GM18907 (cell line): ENCODE data around the gene USP22.
"Not testable (repeated sequence)": the region's sequence is repeated elsewhere in the genome, so short reads cannot be mapped to it uniquely, and the experiment has no call there.

Experiments
- ATAC-seq: cut with Tn5 transposase; IDR thresholded peaks from one replicate; pipeline ENCODE4 v1.9.1; 2021; ENCODE audit warnings: mild to moderate bottlenecking, moderate library complexity; ENCODE audit not compliant: unreplicated experiment

USP22 gene

DNA sequence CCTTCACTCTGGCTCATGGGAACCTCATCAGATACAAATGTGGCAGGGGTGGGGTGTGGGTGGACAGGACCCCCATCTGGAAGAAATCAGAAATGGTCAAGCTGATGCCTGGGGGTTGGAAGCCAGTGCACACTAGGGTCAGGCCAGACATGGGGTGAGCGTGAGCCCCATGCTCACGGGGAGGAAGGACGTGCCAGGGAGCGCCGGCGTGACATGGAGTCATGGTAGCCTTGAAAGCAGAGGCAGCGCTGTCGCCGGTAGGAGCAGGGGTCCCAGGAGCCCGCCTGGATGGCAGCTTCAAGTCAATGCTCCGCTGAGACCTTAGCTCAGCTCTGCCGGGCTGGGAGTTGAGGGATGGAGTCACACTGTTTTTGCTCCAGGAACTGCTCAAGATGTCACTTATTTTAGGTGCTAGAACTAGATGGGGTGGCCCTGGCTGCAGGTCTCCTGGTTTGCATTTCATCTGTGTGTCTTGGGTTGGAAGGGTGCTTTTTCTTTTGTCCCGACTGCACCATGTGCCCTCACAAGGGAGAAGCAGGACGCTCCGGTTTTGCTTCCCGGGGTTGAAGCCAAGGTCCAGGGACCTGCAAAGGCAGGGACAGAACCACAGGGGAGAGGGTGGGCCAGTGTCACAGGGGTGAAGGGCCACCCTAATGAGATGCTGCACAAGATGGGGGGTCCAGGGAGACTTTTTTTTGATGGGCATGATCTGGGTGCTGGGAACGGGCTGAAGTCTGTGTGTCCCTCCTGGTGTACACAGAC is 51.4 kb downstream of the USP22 start:
- ATAC-seq: no peak

DNA sequence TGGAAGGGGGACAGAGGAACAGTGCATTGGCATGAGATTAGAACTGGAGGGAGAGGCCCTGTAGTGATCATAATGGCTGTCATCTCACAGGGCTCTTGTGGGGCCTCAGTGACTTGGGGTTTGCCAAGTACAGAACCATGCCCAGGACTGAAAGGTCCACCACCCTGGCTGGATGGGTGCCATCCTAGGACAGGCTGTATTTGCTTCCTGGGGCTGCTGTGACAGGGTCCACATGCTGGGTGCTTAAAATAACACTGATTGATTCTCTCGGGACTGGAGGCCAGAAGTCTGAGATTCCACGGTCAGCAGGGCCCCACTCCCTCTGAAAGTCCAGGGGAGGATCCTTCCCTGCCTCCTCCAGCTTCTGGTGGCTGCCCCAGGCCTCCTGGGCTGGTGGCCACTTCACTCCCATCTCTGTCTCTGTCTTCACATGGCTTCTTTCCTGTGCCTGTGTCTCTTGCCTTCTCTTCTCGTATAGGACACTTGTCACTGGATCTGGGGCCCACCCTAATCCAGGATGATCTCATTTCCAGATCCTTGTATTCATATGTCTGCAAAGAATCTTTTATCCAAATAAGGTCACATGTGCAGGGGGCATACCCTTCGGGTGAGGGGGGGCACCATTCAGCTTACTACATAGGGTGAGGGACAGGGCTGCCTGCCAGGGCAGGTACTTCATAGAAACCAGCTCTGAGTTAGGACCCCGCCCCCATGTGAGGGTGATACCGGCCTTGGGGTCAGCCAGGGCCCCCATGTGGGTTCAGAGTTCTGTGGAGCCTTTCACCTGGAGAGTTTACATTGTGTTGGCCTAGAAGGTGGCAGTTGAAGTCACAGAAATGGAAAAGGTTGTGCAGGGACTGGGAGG is 52.6 kb downstream of the USP22 start:
- no peak for ATAC-seq

DNA sequence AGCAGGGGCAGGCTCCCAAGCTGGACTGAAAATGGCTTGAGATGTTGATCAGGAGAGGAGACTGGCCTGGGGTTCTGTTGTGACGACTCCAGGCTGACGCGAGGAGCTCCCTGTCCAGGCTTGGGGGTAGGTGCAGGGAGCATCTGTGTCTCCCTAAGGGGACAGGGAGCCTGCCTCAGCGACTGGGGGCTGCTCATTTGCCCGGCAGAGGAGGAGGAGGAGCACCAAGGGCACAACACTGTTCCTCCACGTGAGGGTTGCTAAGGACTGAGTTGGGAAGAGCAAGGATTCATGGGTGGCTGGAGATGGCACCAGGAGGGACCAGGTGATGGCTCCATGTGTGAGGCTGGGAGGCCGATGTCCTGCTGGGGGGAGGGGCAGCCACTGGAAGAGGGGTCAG is 53.3 kb downstream of the USP22 start:
- no peak for ATAC-seq

DNA sequence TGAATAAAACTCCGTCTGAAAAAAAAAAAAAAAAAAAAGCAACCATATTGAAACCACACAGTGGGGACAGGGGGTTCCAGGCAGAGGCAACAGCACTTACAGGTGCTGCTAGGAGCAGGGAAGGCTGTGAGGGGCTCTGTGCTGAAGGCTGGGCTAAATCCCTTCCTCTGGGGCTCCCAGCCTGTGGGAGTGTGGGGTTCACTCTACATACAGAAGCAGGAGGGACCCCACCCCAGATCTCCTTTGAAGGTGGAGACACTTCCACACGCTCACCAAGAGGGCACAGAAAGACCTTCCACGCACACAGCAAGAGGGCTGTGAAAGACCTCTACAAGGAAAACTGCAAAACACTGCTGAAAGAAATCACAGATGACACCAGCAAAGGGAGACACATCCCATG is 53.9 kb downstream of the USP22 start:
- no peak for ATAC-seq

DNA sequence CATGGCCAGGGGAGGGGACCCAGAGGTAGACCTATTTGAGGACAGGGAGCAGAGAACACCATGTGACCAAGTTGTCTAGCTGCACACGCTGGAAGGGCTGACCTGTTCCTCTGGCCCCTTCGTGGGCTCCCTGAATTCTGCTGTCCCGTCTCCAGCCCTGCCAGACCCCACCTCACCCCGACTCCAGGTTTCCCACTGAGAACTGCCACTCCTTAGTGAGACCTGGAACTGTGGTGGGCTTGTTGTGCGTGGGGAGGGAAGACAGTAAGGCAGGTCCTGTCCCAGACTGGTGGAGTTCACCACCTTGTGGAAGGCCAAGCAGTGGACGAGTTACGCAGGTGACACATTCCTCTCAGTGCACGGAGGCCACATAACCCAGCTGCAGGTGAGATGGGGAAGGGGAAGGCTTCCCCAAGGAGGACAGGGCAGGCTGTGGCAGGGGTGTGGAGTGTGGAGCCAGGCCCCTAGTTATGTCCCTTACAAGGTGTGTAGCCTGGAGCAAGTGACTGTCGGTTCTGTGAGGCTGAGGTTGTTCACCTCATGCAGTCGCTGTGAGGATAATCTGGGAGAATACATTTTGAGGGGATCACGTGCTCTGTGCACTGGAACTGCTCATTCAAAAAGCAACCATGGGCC is 54.7 kb downstream of the USP22 start:
- no peak for ATAC-seq

DNA sequence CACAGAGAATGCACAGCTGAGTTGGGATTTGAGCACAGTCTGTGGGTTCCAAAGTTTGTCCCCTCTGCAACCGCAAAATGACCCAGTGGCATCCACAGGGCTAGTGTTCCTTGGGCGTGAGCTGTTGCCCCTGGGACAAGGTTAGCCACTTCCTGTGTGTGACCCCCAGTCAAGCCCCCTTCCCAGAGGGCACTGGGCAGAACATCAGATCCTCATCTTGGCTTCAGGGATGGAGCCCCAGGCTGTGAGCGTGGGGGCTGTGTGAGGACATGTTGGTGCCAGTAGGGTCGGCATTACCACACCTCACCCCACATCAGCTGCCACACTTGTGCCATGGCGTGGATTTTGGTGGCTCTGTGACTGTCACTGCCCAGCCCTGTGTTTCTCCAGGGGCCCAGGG is 55.3 kb downstream of the USP22 start:
- ATAC-seq: no peak

DNA sequence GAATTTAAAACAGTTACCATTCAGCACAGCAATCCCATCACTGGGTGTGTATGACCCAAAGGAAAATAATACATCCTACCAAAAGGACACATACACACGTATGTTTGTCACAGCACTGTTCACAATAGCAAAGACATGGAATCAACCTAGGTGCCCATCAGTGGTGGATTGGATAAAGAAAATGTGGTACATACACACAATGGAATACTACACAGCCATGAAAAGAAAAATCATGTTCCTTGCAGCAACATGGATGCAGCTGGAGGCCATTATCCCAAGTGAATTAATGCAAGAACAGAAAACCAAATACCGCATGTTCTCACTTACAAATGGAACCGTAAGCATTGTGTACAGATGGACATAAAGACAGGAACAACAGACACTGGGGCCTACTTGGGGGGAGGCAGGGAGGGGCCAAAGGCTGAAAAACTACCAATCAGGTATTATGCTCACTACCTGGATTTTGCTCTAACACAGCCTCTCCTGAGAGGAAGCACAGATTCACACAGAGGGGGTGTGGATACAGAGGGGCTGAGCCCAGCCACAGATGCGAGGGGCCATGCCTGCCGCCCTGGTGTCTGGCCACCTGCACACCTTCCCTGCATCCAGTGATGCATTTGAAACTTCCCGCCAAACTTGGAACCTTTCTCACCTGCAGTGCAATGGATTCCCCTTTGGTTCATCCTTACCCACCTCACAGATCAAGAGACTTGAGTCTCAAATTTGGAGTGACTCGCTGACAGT is 55.9 kb downstream of the USP22 start:
- no peak for ATAC-seq

DNA sequence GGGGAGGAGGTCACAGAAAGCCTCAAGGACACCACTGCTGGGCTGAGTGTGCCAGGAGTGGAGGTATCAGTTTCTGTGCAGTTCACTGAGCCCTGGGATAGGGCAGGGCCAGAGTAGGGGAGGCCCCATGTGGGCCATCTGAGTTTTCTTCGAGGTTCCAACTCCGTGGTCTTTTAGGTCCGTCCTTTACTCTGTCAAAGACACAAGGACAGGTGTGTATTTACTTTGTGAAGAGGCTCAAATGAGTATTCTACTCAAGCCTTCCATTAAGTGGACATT is 59.5 kb downstream of the USP22 start:
- no peak for ATAC-seq

DNA sequence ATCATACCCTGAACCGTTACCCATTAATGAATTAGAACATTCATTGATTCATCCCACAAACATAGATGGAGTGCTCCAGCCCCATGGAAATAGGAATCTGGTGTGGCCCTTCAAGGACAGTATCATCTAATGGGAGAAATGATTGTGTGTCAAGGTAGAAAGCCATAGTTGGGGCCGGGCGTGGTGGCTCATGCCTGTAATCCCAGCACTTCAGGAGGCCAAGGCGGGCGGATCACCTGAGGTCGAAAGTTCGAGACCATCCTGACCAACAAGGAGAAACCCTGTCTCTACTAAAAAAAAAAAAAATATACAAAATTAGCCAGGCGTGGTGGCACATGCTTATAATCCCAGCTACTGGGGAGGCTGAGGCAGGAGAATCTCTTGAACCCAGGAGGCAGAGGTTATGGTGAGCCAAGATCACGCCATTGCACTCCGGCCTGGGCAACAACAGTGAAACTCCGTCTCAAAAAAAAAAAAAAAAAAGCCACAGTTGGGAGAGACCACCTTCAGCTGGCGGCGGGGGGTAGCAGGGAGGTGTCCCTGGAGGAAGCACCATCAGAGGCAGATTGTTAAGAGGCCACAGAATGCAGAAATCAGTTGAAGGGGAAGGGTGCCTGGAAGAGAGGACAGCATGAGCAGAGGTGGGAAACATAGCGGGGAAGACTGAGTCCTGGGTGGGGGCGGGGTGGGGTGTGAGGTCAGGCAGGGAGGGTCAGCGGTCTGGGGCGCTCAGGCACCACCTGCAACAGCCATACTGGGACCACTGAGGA is 60.0 kb downstream of the USP22 start:
- no peak for ATAC-seq

DNA sequence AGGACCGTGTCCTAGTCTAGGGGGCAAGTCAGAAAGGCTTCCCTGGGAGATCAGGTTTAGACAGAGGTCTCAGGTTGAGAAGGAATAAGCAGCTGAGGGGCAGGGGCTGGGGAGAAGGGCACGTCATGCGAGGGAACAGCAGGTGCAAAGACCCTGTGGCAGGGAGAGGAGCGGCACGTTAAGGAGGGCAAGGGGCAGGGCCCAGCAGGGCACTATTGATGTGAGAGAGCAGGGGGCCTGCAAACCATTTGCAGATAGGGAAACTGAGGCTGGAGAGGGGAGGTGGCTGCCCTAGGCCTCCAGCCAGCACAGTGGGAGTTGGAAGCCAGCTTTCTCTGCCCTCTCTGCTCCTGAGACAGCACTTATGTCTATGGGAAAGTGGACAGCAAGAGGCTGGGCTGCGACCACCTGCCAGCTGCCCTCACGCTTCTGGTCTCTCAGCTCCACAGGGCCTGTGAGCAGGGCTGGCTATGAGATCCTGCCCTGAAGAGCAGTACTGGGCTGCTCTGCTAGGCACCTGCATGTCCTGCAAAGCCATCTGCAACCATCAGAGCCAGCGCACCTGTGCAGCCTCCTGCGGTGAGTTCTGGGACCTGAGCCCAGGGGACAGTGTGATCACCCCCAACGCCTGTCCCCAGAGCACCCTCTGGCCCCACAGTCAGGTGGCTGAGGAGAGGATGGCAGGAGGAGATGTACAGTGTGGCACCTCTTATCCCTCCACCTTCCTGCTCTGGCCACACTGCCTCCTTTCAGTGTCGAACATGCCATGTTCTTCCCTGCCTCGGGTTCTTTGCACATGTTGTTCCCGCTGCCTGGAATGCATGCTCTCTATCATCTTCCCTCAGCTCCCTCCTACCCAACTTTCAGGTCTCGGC is 61.5 kb downstream of the USP22 start:
- no peak for ATAC-seq

DNA sequence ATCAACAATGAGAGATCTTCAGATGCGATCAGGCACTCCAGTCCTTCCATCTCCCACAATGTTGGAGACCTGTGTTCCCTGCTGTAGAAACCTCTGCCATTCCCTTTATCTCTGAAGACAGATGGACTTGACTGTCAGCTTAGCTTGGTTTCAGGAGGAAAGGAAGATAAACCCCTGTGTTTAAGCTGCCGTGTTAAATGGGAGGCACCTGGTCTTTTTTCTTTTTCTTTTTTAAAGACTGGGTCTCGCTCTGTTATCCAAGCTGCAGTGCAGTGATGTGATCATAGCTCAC is 63.1 kb downstream of the USP22 start:
- ATAC-seq: no peak

DNA sequence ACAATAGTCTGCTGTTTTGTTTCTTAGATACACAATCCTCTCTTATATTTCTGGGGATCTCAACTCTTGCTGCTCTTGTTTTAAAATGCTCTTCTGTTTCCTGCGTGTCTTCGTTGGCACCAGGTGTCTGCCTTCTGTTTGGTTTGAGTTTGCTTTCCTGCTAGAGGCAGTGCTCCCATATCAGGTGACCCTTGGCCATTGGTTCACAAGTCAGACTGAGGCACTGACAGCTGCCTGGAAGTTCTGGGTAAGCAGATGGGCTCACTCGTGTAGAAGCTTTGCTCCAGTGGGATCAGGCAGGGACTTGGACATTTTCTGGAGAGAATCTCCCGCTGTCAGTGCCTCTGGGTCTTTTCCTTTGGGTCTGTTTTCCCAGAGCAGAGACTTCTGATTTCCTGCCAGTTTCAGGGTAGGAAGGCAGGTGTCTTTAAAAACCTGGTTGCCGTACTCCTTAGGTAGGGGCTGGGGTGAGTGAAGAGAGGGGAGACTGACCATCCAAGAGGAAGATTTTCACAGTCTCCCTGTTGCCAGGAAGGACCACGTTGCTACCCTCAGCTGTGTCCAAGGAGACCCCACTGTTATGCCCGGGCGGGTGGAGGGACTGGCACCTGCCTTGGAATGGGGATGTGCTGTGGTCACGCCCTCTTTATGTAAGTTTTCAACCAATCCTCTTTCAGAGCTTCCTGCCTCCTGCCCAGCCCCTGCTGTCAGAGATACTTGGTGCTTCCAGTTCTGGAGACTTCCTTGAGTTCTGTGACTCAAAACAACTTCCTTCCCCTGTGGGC is 63.6 kb downstream of the USP22 start:
- ATAC-seq: not testable (repeated sequence)

DNA sequence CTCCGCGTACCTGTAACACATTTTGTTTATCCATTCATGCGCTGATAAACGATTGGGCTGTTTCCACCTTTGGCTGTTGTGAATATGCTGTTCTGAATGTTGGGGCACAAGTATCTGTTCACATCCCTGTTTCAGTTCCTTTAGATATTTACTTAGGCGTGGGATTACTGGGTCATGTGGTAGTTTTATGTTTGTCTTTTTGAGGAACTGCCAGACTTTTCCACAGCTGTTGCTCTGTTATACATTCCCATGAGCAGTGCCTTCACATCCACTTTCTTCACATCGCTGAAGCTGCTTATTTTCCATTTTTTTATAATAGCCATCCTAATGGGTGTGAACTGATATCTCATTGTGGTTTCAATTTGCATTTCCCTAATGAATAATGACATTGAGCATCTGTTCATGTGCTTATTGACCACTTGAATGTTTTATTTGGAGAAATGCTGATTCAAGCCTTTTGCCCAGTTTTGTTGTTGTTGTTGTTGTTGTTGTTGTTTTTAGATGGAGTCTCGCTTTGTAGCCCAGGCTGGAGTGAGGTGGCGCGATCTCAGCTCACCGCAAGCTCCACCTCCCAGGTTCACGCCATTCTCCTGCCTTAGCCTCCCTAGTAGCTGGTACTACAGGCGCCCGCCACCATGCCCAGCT is 65.1 kb downstream of the USP22 start:
- ATAC-seq: not testable (repeated sequence)

DNA sequence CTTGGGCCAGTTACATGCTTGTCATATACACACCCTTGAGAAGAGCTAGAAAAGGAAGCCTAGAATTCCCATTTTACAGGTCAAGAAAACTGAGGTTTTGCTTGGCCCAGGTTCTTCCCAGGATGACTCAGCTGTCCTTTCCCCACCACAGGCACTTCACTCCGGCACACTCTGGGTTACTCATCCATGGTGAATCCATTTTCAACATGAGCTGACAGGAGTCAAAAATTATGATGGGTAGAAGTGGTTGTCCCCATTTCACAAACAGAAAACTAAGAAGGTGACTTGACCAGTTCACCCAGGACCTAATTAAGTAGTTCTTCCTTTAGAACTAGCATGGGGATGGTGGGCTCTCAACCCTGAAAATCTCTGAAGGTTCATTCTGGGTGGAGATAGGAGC is 67.2 kb downstream of the USP22 start:
- no peak for ATAC-seq

DNA sequence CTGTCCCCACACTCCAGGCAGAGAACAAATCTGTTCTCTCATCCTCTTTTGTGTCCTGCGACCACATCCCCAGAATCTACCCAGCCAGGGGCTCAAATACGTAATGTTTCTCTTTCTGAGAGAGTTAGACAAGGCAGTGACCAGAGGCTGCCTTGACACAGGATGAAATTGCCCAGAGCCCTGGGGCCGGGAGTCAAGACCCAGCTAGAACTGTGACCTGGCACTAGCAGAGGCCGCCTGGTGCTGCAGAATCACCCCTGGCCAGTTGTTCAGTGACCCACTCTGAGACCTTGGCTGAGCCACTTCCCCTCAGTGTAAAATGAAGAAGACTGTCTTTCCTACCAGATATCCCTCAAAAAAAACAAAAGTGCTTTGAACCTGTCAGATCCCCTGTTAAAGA is 72.5 kb downstream of the USP22 start:
- no peak for ATAC-seq

DNA sequence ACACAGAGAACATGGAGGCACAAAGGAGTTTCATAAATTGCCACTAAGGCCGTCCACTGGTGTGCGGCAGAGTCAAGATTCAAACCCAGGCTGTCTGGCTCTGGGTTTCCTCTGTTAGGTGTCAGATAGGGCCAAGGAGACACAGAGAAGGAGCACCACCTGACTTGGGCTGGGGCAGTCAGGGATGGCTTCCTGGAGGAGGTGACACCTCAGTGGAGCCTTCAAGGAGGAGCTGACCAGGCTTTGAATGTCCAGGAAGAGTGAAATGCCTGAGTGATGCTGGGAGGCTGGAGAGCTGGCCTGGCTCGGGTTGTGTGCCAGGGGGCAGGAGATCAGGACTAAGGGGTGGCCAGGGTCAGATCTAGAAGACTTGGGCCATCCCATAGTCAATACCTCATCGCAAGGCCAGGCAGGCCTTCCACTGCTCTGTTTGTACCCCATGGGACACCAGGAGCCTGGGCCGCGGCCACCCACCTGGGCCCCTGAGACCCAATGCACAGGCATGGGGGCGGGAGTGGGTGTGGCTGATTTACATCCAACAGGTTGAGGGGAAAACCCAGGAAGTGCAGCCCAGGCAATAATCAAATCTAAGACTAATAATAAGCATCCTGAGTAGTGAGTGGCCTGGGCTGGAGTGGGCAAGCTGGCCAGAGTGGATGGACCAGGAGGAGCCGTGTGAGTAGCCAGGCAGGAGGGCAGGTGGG is 73.7 kb downstream of the USP22 start:
- no peak for ATAC-seq

DNA sequence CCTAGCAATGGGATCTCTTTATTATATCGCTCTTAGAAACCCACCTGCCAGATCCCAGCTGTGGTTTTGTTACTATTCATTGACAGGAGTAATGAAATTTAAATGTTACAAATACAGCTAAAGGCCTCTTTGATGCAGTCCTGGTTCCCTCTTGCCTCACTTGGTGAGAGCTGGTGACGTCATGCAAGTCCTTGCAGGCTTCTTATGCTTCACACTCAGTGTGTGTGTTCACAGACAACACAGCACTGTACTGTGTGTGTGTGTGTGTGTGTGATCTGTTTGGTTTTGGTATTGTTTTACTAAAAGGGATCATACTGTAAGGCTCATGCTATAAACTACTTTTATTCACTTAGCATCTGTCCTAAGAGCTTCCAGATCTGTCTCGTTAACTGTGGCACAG is 75.0 kb downstream of the USP22 start:
- ATAC-seq: no peak

DNA sequence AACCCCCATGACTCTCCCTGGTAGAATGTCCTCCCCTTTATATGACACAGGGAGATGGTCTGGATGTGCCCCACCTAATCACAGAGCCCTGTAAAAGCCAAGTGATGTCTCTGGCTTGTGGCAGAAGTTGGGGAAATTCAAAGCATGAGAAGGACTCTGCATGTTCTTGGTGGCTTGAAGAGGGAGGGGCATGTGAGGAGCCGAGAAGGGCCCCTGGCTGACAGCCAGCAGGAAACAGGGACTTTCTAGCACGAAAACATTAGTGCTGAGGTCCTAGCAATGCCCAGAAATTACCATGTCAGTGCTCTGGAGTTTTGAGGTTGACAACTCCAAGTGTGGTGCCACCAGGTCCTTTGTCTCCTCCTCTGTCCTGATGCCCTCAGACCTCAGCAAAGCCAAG is 75.9 kb downstream of the USP22 start:
- ATAC-seq: no peak
